Panc1 (cell line): ENCODE data around the gene TEKT2. TPM values are rescaled to one million over a fixed set of nuclear protein-coding genes. Genes with fewer than 3 reads are reported as not detected.

Source experiments
- ATAC-seq: fragments of 200-7000 bp; cut with Tn5 transposase; 2 replicates; pipeline ENCODE4 v1.9.1; 2020; ENCODE audit warnings: mild to moderate bottlenecking, moderate library complexity
- BruUV-seq: library from RNA; stranded (reverse); fragments of 400-500 nt; replicated peaks from 2 replicates; lab custom pipeline; 2021; lab: Mats Ljungman, UMichigan
- CTCF ChIA-PET: fragments of 300-600 bp; sonication (Branson Sonifier 250); formaldehyde crosslinking; loops from one replicate; lab custom pipeline; 2022; ENCODE audit warnings: antibody characterized with exemption; lab: Charles Lee
- POLR2A ChIA-PET: fragments of 300-600 bp; sonication (Branson Sonifier 250); formaldehyde crosslinking; loops from one replicate; lab custom pipeline; 2022; ENCODE audit warnings: antibody characterized with exemption; lab: Charles Lee
- DNase-seq: peaks from one replicate; pipeline ENCODE4 v3.0.0-alpha.2; 2010; ENCODE audit warnings: low read depth, low spot score
- H3K27ac ChIP-seq: 2 replicates; pipeline ENCODE4 v1.5.1; 2011; ENCODE audit warnings: mild to moderate bottlenecking, low read length, inconsistent platforms
- H3K27me3 ChIP-seq: fragments of 200-500 bp; sonication (Bioruptor generic); 2 replicates; pipeline ENCODE4 v1.6.0; 2014; ENCODE audit warnings: low read length, inconsistent platforms; ENCODE audit not compliant: control insufficient read depth, insufficient read depth
- H3K36me3 ChIP-seq: fragments of 200-500 bp; sonication (Bioruptor generic); 2 replicates; pipeline ENCODE4 v1.5.1; 2014; ENCODE audit warnings: inconsistent platforms, mild to moderate bottlenecking, low read length, moderate library complexity; ENCODE audit not compliant: control insufficient read depth, insufficient read depth
- H3K4me1 ChIP-seq: 2 replicates; pipeline ENCODE4 v1.5.1; 2011; ENCODE audit warnings: inconsistent platforms, mild to moderate bottlenecking, low read length, moderate library complexity; ENCODE audit not compliant: control insufficient read depth, insufficient read depth
- H3K4me3 ChIP-seq, 2 experiments: 2 replicates each; pipeline ENCODE4 v1.5.1; 2011 to 2012; ENCODE audit warnings: low read depth in 2 of 2, low read length in 2 of 2, mild to moderate bottlenecking in 2 of 2, inconsistent platforms in 1 of 2, moderate library complexity in 1 of 2
- H3K9me3 ChIP-seq: fragments of 200-500 bp; sonication (Bioruptor generic); 2 replicates; pipeline ENCODE4 v1.5.1; 2014; ENCODE audit warnings: low read depth, mild to moderate bottlenecking, inconsistent platforms, low read length, moderate library complexity; ENCODE audit not compliant: control insufficient read depth, insufficient read depth
- CTCF ChIP-seq: fragments of 450-650 bp; IDR thresholded peaks from 2 replicates; pipeline ENCODE4 v1.5.1; 2017; ENCODE audit warnings: mild to moderate bottlenecking
- POLR2AphosphoS5 ChIP-seq: IDR thresholded peaks from 2 replicates; pipeline ENCODE4 v1.6.1; 2012; ENCODE audit warnings: mild to moderate bottlenecking, low read depth, low read length, moderate library complexity
- REST ChIP-seq, 2 experiments: IDR thresholded peaks; 2 replicates each; pipeline ENCODE4 v1.6.1; 2011 to 2012; ENCODE audit warnings: low read depth in 2 of 2, control low read depth in 1 of 2, low read length in 1 of 2, mild to moderate bottlenecking in 1 of 2, moderate library complexity in 1 of 2; ENCODE audit not compliant: insufficient read depth in 1 of 2
- SIN3A ChIP-seq: IDR thresholded peaks from 2 replicates; pipeline ENCODE4 v1.6.1; 2012; ENCODE audit warnings: low read depth, mild to moderate bottlenecking, low read length, moderate library complexity, borderline replicate concordance; ENCODE audit not compliant: insufficient read depth
- TCF7L2 ChIP-seq: IDR thresholded peaks from 2 replicates; pipeline ENCODE4 v1.6.1; 2011; ENCODE audit warnings: mild to moderate bottlenecking, low read depth, low read length, inconsistent platforms
- in situ Hi-C: cut with HindIII; loops from 2 replicates; pipeline ENCODE4 v1.10.0; 2016; ENCODE audit warnings: low sequenced_read_pairs, low pct_unique_long_range_greater_than_20kb
- intact Hi-C: fragments of 100-400 bp; cut with micrococcal nuclease; formaldehyde crosslinking; loops from one replicate; pipeline ENCODE4 v1.10.0; 2022; ENCODE audit not compliant: unreplicated experiment
- total RNA-seq: library from RNA; stranded (reverse); gene quantifications from one replicate; pipeline ENCODE4 v1.2.1, GENCODE V29; 2021; ENCODE audit not compliant: unreplicated experiment

The TEKT2 gene
- total RNA-seq, 1 experiment from 2014 or later: 0.23 TPM

DNA sequence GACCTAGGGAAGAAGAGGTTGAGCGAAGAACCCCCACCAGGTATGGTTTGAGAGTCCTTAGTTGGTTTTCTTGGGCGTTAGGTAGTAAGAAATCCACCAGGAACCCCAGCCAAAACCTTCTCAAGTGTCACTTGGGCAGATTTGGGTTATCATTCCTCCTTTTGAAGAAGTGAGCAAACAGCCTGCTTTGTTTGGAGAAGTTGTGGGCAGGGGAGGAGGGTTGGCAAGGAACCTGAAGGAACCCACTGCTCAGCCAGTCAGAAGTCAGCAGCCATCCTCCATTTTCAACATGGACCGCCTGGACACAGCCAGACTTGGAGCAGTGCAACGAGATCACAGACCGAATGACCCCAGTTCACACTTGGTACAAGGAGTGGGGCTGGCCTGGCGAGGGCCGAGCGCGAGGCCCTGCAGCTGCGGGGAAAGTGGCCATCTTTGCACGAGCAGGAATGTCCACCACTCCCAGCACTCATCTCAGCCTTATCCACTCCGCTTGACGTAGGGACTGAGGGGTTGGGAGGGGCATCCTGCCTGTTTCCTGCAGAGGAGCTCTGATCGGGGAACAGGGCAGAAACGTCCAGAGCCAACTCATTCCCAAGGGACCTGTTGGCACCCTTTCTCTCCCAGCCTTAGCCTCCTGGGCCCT, 12.0 kb downstream of the TEKT2 start:
- no TSS peak for BruUV-seq
- in situ Hi-C loops (no loop called here), intact Hi-C loops (no loop called here)
- ChIA-PET POLR2A (no interaction called here), CTCF (interaction anchor here (0.7 to 1.5 kb wide), 3 partner anchors 39 to 211 kb away, joined by 4 to 12 read pairs (median 4); partner anchors contain the start of gene SH3D21)
- Histone ChIP-seq H3K36me3 (peaks cover 9% of the 10 kb centered on the region), H3K9me3 (no peaks in the 10 kb centered on the region), H3K4me3 (no peak overlapping the region), H3K27ac (no peak overlapping the region), H3K27me3 (no peaks in the 10 kb centered on the region), H3K4me1 (peaks cover 3% of the 10 kb centered on the region; the same call in 1 of the 2 replicates)
- no peak for DNase-seq
- TF ChIP-seq TCF7L2: no peak
- TF ChIP-seq SIN3A: no peak
- TF ChIP-seq CTCF: no peak
- ATAC-seq: no peak

DNA sequence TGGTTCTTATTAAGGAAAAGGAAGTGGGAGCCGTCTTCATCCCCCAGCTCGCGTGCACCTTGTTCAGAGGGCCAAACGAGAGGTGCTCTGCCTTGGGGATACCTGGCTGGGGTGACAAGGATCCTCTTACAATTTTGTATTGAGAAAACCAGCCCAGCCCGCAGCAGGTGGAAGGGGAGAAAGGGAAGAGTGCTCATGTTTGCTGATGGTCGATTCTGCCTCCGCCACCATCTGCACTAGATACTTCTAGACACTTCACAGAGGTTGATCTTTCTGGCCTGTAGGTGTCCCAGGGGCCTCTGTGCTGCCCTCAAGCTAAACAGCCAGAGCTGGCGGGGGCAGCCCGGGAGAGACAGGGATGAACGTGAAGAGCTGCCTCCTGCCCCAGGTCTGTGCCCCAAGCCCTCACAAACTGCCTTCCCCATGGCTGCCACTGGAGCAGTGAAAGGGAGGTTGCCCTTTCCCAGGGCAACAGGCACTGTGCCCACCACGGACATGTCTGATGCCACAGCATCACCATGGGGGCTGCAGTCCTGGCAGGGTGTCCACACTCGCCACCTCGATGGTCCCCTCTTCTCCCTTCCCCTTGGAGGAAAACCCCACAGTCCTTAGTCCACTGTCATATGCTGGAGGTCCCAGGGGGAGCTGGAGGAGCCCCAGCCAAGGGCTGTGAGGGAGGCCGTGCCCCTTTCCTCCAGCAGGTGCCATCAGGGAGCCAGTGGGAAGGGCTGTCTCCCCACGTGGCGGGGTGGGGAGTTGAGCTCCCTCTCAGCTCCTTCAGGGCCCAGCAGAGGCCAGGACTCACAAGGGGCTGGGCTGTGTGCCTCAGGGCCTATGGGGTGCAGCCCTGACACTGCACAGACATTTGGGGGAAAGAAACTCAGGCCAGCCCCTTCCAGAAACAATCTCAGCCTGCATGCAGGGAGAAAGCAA, 12.9 kb downstream of the TEKT2 start:
- Histone ChIP-seq H3K4me3 (no peak overlapping the region), H3K27ac (no peak overlapping the region), H3K9me3 (no peaks in the 10 kb centered on the region), H3K27me3 (no peaks in the 10 kb centered on the region), H3K36me3 (peaks cover 9% of the 10 kb centered on the region), H3K4me1 (peaks cover 3% of the 10 kb centered on the region; the same call in 1 of the 2 replicates)
- intact Hi-C loops: no loop called here
- in situ Hi-C loops: no loop called here
- ATAC-seq: peak; percentile 63
- no peak for DNase-seq
- TF ChIP-seq TCF7L2 (no peak), REST (IDR thresholded peaks at IDR 0.05; ENCODE audit: insufficient read depth in 1 of 2, low read depth in 2 of 2, low read length in 1 of 2) (no peak), POLR2AphosphoS5 (no peak), CTCF (peak; percentile 65; the same call in 1 of the 2 replicates)
- ChIA-PET CTCF (interaction anchor here (0.5 to 1.5 kb wide), 6 partner anchors 24 to 245 kb away, joined by 3 to 12 read pairs (median 4); no protein-coding TSS in a partner anchor), POLR2A (interaction anchor here (0.6 kb wide), 1 partner anchor 187 kb away, joined by 3 read pairs; no protein-coding TSS in a partner anchor)
- BruUV-seq: no TSS peak
